Colonic mucosa (tissue), 2 donors: ENCODE results near the gene GAGE12E. TPM values are rescaled to one million over a fixed set of nuclear protein-coding genes. Genes with fewer than 3 reads are reported as not detected.

Source experiments
- total RNA-seq, 2 donors: library from RNA; stranded (reverse); fragmentation: NEBNext Ultra II Directional in 1 of 2; extraction: Animal tissue kit (Norgen Biotek cat#: 25700) in 1 of 2; gene quantifications; one replicate each; pipeline ENCODE4 v1.2.1, GENCODE V29; 2021
- donor health status: DM: no; HTN: no; CAD: no.
- donor health status: DM: no; HTN: no; CAD: no.

Gene GAGE12E
- total RNA-seq, 2 donors from 2014 or later: not detected

Other genes starting within 250 kb of the GAGE12E start
- not detected for gene GAGE10, start 247.6 kb upstream of the GAGE12E start, total RNA-seq
- gene GAGE12J, start 229.3 kb upstream of the GAGE12E start, total RNA-seq: not detected
- not detected for gene GAGE13, start 219.7 kb upstream of the GAGE12E start, total RNA-seq
- gene GAGE12C, start 19.1 kb upstream of the GAGE12E start, total RNA-seq: not detected
- not detected for gene GAGE12D, start 9.6 kb upstream of the GAGE12E start, total RNA-seq
- gene GAGE12F, start 9.6 kb downstream of the GAGE12E start, total RNA-seq: under 1 TPM in 1 of 2 donors, not detected in 1; 0.99 TPM
- gene GAGE12G, start 19.1 kb downstream of the GAGE12E start, total RNA-seq: under 1 TPM in 1 of 2 donors, not detected in 1; 0.99 TPM
- gene GAGE12H, start 28.7 kb downstream of the GAGE12E start, total RNA-seq: not detected
- gene GAGE2A, start 38.2 kb downstream of the GAGE12E start, total RNA-seq: under 1 TPM in 1 of 2 donors, not detected in 1; 0.86 TPM
- not detected for gene GAGE1, start 47.7 kb downstream of the GAGE12E start, total RNA-seq
- gene PAGE1, start 144.7 kb downstream of the GAGE12E start, total RNA-seq: not detected